Hematopoietic multipotent progenitor cell treated with erythropoietin and hydrocortisone succinate and interleukin-3 and kit ligand, for 6 days (in vitro differentiated cells): ENCODE data around the gene ST8SIA2.
A peak's percentile ranks its signal among the peaks of the same experiment; 100 is the strongest.

ENCODE experiments used
- DNase-seq: peaks from one replicate; pipeline ENCODE4 v3.0.0-alpha.2; 2015

The ST8SIA2 gene

DNA sequence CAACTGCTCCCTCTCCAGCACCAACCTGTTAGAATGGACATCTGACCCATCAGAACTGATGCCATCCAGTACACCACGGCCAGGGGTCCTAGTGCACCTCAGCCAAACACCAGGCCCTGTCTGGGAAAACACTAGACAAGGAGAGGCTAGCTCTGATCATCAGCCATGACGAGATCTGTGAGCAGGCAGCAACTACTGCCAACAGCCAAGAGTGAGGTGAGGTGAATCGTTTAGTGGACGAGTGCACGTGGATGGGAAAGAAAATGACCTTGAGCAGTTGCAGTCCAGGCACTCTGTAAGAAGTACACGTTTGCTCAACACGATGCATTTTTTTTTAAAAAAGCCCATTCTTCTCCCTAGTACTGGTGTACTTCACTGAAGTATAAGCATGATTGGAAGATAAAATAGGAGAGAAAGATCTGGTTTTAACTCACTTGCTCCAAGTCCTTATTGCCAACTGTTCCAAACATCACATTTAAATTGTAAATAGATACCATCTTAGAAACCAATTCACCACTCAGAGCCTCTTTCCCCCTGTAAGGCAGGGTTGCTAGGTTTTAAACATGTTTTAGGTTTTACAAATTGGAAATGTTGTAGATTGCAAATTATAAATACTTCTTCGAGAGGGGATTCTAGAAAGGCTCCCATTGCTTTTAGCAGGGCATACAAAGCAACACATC, 5.7 kb downstream of the ST8SIA2 start:
- no peak for DNase-seq

DNA sequence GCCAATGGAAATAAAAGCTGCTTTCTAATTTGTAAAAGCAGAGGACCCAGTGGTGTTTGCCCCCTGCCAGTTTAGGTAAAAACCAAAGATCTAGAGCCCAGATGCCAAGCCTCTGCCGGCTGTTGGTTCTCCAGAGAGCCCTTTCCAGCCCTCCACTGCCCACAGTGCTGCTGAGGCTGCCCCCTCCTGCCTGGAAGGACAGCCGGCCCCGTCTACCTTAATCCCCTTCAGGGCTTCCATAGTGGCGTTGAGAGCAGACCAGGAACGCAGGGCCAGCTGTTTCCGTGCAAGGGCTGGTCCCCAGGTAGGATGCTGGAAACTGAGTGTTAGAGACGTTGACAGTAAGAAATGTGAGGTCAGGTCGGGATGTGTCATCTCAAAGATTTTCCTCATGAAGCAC, 6.9 kb downstream of the ST8SIA2 start:
- DNase-seq: no peak

DNA sequence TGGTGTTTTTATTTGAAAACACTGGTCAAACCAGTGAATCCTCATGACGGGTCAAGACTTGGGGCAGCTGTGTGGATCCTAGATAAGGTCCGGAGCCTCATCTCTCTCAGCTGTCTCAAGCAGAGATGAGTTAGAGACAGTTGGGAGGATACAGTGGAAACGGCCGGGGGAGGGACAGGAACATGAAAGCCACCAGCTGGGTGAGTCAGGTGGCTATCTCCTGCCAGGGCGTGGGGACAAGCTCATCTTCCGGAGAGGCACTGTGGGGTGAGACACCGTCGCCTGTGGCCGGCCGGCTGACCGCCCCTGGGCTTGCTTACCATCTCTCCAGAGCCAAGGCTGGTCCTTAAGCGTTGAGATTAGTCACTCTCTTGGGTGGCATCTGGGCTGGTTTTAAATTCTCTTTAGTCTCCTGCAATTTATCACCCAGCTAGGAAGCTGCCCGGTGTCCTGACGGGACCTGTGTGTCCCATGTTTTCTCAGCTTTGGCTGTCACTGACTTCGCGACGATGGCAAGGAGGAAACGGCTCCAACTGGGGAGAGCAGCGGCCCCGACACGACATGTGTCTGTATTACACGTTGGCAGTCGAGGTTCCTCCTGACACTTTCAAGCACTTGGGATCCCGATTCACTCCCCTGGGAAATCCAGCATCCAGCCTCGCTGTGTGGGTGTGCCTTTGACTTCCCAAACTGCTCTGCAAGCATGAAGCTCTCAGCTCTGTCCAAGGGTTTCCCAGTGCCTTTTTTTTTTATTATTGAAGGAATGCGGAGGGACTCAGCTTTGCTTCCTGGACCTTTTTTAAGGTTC, 7.5 kb downstream of the ST8SIA2 start:
- DNase-seq: no peak

DNA sequence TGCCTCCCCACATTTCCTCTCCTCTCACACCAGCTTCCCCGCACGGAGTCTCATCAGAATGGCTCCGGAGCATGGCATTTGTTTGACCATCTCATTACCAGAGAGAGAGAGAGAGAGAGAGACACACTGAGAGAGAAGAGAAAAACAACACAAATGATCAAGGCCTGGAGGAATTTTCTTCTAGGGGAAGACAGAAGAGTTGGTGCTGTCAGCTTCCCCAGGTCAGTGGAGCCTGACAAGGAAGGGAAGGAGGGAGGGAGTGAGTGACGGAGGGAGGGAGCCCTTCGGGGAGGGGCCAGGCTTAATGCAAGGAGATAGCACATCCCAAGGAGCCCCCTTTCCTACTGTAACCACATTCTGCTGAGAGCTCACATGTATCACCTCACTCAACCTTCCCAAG, 9.1 kb downstream of the ST8SIA2 start:
- no peak for DNase-seq

DNA sequence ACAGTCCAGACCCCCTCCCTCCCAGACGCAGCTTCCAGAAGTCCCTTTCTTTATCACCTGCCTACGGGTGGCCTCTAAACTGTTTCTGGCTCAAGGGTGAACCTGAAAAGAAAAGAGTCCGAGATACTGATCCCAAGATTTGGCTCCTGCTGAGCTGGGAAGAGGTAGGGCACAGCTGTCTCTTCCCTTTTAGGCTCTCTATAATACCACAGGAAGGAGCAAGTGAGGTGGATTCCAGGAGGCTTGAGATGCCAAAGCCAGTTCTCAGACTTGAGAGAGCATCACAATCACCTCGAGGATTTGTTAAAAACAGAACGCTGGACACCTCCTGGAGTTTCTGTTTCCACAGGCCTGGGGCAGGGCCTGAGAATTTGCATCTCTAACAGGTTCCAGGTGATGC, 12.3 kb downstream of the ST8SIA2 start:
- DNase-seq: no peak

DNA sequence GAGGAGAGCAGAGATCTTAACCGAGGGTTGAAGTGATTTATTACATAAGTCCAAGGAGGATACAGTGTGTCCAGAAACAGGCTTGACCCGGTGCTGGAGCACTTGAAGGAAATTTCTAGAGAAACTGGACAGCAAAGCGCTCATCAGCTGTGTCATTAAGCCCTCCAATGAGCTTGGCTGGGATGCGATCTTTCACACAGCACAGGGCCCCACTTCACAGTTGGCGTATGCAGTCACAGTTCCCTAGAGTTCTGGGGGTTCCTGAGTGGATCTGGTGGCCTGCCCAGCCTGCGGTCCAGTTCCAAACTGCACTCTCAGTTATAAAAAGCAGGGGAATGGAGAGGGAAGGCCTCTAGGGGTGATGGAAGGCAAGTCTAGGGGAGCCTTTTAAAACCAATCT, 13.6 kb downstream of the ST8SIA2 start:
- DNase-seq: no peak

DNA sequence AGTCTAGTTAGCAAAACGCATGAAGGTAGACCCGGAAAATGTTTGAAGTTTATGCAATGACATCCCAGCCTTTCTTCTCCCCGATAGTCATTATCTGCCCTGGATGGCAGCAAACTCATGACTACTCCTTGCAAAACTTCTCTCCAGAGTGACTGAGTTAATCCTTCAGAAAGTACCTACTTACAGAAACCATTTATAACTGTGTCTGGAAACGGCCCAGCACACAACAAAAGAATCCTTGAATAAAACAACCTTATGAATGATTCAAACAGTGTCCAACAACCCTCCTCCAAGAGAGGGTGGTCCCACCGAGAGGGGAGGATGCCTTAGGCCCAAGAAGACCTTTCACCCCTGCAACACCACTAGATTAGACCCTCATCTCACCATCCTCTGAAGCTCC, 14.2 kb downstream of the ST8SIA2 start:
- DNase-seq: no peak

DNA sequence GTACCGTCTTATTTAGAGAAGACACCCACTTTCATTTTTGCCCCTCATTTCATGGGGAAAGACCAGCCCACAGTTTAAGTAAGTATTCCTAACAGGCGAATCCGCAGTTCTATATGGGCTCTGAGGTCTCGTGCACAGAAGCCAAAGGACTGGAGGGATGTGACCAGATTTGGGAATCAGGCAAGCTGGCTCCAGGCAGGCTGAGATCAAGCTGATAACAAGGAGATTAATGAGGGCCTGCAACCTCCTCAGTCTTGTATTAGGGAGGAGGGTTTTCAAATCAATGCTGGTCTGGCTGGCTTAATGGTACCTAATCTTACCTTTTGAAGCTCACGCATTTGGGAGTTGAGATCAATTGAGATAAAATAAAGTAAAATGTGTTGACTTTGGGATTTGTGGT, 15.3 kb downstream of the ST8SIA2 start:
- DNase-seq: no peak

DNA sequence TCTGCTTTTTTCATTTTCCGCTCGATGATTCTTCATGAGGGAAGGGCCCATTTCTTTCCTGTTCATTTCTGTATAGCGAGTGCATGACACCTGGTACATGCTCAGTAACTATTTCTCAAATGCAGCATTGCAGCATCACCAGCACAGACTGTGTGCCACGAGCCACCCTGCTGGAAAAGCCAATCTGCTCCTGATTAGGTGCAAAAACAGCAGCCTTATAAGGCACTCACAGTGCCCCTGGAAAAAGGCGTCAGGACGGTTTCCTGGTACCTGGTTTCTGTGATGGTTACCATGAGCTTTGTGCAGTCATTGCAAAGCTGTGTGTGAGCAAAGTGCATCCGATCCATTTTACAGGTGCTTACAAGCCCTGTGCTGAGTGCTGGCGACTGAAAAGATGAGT, 15.8 kb downstream of the ST8SIA2 start:
- no peak for DNase-seq

DNA sequence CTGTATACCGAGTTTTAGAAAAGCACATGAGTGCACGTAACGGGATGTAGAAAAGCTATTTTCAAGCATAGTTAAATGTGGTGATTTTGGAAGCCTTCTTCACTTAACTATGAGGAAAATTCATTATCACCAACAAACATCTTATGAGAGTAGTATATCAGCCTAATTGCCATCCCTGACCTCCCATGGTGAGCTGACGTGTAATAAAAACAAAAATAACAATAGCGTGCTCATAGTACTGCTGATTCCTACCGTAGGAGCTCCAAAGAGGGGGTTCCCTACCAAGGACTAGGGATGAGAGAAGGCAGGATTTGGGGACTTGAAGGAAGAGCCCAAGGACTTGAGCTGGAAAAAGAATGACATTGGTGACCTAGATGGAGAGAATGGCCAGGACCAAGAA, 16.9 kb downstream of the ST8SIA2 start:
- DNase-seq: no peak

DNA sequence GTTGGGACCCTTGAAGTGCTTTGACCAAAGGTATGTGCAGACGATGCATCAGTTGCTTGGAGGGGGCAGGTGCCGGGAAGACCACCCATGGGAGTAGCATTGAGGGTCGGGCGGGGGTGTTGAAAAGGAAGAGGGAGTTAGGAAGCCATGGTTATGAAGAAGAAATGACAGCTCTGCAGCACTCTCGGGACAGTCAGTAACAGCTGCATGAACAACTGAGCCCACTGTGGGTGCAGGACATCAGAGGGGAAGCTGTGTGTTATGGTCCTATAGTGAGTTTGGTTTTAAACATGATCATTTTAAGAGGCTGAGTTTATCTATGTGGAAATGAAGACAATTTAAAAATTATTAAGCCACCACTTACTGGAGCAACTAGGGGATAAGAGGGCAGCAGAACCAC, 17.6 kb downstream of the ST8SIA2 start:
- DNase-seq: no peak

DNA sequence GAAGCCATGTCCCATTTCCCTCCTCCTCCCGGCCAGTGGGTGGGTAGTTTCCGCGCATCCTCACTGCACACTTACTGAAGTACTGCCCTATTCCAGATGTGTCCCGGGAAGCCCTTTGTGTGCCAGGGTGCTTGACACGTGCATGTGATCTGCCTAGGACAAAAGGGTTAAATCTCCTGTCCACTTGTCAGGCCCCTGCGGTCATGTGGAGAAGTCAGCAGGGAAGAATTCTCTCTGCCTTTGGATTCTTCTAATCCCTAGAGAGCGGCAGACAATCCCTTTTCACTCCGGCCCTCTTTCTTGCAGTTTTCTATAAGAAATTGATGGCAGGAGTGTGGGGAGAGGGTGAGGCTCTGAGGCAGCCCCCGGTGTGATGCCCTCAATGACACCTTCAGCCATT, 19.8 kb downstream of the ST8SIA2 start:
- DNase-seq: no peak

DNA sequence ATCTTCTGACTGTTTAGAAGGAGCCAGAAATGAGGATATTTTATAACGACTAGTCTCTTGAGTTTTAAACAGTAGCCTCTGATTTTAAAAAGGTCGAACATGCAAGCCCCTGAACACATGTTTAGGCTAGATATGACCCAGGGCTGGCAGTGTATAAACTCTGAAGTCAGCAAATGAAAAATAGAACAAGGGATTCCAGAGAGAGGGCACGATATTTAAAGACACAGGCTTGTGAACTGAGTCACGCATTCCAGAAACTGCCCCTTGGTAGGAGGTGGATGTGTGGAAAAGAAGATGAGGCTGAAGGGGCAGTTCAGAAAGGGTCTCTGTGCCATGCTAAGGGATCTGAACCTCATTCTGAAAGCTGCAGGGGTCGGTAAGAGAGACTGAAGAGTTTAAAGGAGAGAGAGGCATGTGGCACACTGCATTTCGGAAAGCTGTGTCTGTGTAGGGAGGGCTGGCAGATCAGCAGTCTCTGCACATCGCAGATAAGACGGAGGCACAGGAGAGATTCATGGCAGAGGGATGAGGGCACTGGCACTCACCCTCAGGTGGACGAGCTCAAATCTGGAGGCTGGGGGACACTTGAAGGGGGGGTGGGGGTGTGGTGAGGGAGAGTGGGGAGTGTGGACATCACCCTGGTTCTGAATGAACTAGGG, 22.1 kb downstream of the ST8SIA2 start:
- DNase-seq: no peak

DNA sequence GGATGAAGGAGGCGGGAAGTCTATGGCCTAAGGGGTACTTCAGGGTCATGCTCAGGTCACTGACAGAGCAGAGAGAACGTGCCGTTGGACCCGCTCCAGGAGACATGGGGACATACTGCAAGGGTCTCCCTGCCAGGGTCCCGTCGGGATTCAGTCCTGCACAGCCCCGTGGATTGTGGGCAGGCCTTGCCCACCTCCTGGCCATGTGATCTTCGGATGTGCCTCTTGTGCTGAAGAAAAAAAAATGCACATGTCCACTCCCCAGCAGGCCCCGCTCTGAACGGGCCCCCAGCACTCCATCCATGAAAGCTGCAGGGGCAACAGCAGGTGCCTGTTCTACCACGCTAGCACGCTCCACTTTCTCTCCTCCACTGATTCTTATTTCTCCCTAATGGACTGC, 22.9 kb downstream of the ST8SIA2 start:
- DNase-seq: no peak

DNA sequence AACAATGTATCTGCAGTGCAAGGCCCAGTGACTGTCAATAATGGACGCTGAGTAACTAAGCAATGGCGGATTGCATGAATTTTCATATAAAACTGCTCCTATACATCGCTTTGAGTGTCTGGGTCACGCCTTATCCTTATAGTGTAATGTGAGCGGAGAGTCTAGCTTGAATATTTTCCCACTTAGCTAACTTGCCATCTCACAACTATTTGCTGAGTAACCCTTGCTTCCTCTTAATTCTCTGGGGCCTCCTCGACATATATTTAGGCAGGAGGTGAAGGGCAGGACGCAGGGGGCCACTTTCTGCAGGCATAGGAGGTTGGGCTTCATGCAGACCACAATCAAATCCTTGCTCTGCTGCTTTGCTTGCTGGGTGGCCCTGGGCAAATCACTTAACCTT, 24.0 kb downstream of the ST8SIA2 start:
- DNase-seq: no peak

DNA sequence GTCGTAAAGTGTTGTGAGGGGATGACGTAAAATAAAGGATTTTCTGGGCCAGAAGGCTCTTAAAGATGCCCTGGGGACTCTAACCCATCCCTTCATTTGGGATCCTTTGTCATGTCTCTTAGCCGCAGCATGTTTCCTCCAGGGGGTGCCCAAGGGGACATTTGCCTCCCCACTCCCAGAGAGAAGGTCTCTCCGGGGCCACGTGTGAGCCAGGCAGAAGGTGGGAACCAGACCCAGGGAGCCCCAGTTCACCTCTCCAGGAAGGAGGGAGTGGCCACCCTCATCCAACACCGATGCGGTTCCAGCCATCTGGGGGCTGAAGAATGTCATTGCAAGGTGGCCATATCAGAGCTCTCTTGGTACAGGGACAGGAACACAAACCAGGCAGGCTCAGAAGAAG, 25.2 kb downstream of the ST8SIA2 start:
- no peak for DNase-seq

DNA sequence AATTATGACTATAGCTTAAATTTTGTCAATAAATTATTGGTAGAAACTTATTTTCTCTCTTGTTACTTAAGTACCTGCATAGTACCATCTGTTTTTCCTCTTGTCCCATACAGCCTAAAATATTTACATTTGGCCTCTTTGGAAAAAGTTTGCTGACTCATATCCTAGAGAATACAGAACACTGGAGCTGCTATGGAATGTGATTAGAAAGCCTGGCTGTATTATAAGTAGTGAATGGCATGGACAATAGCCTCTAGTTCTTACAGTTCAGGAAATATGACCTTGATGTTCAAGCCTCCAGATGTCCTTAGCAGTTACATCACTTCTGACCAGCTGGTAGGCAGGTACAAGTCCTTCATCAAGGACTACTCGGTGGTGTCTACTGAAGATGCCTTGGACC, 28.3 kb downstream of the ST8SIA2 start:
- no peak for DNase-seq

DNA sequence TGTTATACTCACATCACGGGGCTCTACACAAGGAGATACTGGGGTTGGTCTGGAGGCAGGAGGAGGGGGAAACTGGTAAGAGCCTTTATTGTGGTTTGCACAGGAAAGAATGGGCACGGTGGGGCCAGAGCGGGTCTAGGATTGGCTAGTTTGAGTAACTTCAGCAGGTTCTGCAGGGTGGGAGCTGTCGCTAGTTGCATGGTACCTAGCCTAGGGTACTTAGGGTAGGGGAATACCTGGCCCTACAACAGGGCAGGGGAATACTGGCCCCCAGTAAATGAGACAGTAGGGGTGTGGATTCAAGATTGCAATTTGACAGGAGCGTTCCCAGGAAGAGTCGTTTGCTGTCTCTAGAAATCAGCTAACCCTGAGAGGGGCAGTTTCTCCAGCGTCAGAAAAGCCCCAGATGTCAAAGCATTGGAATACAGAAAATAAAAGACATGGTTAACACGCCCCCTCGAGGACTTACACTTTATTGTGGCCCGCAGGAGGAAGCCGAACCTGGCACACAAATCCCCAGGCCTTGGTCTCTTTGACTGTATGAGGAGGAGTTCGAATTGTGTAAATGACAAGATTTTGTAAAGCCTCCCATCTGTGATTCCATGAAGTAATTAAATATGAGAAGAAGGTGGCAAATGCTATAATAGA, 32.0 kb downstream of the ST8SIA2 start:
- no peak for DNase-seq

DNA sequence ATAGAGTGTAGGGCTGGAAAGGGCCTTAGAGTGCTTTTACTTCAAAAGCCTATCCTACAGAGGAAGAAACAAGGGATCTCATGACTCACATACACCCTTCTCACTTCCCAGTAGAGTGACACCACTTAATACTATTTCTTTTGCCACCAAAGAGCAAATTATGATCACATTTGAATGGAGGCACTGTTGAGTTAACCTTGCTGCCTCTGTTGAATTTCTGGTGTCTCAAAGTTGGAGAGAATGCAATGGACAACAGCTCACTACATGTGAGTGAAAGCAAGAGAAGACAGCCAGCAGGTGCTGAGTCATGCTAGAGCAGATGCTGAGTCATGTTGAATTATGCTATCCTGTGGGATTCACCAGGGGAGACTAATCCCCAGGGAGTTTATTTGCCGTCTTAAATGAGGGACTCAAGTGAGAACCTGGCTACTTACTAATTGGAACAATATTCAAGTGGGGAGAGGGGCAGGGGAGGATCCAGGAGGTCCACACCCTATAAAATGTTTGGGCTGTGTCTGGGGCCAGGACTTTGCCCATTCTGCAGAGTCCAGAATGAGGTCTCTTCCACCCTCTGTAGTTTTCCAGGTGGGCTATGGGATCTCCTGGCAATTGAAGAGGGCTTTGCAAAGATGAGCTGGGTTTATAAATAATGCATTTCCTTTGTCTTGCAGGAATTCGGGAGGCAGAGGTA, 35.8 kb downstream of the ST8SIA2 start:
- DNase-seq: peak; percentile 9

DNA sequence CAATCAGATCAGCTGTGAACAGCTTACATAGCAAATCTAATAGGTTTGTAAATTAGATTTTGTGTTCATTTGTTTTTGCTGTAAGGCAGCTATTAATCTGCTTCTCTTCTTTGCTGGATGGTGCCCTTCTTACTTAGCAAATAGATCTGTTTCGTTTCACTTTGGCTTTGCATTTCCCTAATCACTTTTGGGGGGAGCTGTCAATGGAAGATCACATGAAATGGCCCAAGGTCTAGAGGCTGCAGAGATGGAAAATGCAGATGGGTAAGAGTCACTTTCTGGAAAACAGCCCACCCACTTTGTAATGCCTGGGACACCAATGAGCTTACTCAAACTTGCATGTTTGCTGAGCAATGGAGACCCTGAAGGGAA, 36.4 kb downstream of the ST8SIA2 start:
- no peak for DNase-seq

DNA sequence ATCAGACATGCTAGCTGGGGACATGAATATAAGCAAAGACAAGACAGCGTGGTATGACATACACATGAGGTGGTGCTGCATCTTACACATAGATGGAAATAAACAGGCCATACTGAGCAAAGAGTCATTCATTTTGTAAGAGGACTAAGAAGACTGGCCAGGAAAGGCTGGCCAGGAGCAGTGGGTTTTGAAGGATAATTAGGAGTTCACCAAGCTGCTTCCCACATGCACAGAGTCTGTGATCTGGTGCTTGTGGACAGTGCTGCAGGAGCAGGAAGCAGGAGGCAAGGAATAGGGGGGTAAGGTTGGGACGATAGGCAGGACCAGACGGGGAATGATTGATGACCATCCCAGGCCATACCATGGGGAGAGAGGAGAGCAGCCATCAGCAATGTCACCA, 41.5 kb downstream of the ST8SIA2 start:
- no peak for DNase-seq

DNA sequence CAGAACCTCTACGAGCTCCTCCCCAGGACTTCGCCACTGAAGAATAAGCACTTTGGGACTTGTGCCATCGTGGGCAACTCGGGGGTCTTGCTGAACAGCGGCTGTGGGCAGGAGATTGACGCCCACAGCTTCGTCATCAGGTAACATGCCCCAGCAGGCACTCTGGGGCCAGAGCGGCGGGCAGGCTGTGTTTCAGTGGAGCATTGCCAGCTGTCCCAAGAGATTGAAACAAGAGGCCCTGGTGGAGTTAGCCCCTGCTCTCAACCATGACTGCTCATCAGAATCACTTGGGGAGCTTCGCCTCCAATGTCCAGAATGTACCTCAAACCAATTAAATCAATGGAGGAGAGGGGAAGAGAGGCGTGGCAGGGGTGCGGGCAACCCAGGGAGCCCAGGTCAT, 44.8 kb downstream of the ST8SIA2 start:
- no peak for DNase-seq

DNA sequence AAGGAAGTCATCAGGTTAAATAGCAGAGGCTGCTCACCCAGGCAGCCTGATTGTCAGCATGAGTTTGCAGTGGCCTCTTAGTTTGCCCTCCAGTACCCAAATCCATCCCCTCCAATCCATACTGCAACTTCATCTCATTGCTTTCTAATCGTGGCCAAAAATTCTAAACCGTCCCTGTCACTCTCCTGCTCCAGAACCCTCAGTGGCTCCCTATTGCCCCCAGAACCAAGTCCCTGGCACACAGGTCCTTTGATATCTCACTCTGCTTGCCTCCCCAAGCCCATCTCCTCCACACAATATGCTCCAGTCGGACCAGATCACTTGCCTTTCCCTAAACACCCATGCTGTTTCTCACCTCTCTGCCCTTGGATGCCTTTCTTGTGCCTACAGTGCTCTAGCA, 49.7 kb downstream of the ST8SIA2 start:
- DNase-seq: no peak
